AG09309 (cell line): Measurements from ENCODE around the gene PDCL2.
"Not testable (repeated sequence)": the region's sequence is repeated elsewhere in the genome, so short reads cannot be mapped to it uniquely, and the experiment has no call there.

Source experiments
- DNase-seq: peaks from one replicate; pipeline ENCODE4 v3.0.0-alpha.2; 2010; ENCODE audit warnings: low read depth
- H3K4me3 ChIP-seq: 2 replicates; pipeline ENCODE4 v1.5.1; 2011; ENCODE audit warnings: mild to moderate bottlenecking, low read depth, low read length, moderate library complexity; ENCODE audit not compliant: control insufficient read depth
- TF ChIP-seq, protein P1 (sequence below): IDR thresholded peaks from 2 replicates; pipeline ENCODE4 v1.5.1; 2011; ENCODE audit warnings: mild to moderate bottlenecking, low read depth, low read length, inconsistent platforms; ENCODE audit not compliant: insufficient read depth, control insufficient read depth; ENCODE audit errors: missing control alignments

PDCL2 gene

DNA sequence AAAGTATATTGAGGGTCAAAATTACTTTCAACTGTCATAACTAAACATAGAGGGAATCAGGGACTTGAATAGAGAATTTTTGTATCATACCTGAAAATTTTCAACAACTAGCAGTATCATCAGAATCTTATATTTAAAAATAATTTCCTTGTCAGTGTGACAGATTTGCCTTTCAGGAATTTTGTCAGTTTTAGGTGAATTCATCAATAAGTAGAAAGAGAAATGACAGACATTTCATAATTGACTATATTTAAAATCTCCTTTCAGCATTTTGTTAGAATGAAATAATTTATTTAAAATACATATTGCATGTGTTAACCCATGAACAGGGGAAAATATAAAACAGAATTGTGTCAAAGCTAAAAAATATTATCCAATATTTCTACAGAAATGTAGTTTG is 8.6 kb upstream of the PDCL2 start:
- TF ChIP-seq, protein P1, sequence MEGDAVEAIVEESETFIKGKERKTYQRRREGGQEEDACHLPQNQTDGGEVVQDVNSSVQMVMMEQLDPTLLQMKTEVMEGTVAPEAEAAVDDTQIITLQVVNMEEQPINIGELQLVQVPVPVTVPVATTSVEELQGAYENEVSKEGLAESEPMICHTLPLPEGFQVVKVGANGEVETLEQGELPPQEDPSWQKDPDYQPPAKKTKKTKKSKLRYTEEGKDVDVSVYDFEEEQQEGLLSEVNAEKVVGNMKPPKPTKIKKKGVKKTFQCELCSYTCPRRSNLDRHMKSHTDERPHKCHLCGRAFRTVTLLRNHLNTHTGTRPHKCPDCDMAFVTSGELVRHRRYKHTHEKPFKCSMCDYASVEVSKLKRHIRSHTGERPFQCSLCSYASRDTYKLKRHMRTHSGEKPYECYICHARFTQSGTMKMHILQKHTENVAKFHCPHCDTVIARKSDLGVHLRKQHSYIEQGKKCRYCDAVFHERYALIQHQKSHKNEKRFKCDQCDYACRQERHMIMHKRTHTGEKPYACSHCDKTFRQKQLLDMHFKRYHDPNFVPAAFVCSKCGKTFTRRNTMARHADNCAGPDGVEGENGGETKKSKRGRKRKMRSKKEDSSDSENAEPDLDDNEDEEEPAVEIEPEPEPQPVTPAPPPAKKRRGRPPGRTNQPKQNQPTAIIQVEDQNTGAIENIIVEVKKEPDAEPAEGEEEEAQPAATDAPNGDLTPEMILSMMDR = no peak
- H3K4me3 ChIP-seq = no peak overlapping the region
- no peak for DNase-seq

DNA sequence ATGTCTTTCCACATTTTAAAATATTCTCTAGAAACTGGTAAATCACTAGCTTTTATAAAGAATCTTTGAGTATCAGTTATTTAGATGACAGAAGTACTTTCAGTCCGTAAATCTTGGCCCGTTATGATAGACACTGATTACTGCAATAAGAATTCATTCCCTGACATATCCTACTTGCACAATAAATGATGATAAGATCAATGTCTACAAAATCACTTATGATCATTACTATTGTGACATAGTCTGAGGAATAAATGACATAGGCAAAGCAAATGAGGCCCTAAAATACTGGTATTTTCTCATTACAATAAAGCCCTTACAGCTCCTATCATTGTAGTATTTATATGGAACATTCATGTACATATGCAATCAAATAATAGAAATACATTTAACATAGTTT is 6.6 kb upstream of the PDCL2 start:
- TF ChIP-seq, protein P1 = no peak
- no peak for DNase-seq
- H3K4me3 ChIP-seq = no peak overlapping the region

DNA sequence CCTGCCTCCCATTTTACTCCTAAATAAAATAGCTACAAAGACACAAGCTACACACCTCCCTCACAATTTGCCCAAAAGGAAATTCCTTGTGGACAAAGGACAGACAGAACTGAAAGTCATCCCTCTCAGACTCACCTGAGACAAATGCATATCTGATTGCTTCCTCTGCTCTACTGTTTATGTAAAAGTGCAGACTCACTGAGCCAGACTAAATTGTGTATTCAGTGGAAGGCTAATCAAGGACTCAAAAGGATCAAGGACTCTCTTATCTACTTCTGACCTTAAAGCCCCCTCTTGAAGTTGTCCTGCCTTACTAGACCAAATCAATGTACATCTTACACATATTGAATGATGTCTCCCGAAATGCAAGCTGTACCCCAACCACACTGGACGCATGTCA is 3.9 kb downstream of the PDCL2 start:
- TF ChIP-seq, protein P1 = no peak
- H3K4me3 ChIP-seq = no peak overlapping the region
- DNase-seq = no peak

DNA sequence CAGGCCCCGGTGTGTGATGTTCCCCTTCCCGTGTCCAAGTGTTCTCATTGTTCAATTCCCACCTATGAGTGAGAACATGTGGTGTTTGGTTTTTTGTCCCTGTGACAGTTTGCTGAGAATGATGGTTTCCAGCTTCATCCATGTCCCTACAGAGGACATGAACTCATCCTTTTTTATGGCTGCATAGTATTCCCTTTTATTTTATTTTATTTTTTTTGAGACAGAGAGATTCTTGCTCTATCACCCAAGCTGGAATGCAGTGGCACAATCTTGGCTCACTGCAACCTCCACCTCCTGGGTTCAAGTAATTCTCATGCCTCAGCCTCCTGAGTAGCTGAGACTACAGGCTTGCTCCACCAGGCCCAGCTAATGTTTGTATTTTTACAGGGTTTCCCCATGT is 9.3 kb downstream of the PDCL2 start:
- H3K4me3 ChIP-seq = not testable (repeated sequence)

DNA sequence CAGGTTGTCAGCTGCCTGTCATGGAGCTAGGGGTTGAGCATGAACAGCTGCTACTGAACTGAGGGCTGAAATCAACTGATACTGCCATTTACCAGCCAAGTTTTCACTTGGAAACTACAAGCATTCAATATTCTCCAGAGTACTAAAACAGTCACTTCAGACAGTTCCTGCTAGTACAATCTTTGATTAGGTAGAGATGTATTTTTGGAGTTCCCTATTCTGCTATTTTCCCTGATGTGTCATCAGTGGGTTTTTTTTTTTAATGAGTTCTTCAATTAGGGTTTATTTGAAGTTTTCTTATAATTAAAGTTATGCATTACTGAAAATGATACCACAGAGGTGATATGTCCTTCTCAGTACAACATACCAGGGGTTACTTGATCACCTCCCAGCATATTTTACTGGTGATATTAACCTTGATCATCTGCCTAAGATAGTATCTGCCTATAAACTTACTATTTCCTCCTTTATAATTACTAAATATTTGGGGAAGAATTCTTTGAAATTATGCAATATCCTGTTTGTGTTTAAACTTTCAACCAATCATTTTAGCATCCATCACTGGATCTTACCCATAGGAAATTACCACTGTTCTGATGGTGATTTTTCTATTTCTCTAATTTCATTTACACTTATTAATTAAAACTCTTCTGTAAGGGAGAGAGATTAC is 13.6 kb downstream of the PDCL2 start:
- no peak overlapping the region for H3K4me3 ChIP-seq
- no peak for DNase-seq
- TF ChIP-seq, protein P1 = no peak

More for the DNA sequence above, 9.3 kb downstream of the PDCL2 start:
- DNase-seq = not testable (repeated sequence)

DNA sequence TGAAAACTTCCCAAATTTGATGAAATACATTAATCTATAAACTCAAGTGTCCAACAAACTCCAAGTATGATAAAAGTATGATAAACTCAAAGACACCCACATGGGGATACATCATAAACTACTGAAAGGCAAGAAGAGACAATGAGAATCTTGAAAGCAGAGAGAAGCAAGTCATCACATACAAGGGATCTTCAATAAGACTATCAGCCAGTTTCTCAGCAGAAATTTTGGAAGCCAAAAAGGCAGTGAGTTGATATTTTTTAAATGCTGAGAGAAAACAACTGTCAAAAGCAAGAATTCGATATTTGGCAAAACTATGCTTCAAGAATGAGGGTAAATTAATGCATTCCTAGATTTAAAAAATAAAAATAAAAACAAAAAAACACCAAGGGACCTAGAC is 16.5 kb downstream of the PDCL2 start:
- TF ChIP-seq, protein P1 = no peak
- no peak overlapping the region for H3K4me3 ChIP-seq
- DNase-seq = no peak

DNA sequence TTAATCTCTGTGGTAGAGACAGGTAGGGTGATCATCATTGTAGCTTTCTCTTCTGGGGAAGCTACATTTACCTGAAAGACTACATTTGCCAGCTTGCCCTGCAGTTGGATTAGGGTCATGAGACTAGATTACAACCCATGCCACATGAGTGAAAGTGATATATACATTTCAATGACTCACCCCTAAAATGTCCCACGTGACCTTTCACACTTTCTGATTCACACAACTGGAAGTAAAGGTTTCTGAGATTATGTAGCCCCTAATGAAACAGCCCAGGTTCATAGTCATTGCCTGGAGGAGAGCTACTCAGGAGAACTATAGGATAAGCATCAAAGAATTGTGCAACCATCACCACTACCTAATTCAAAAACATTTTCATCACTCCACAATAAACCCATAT is 17.8 kb downstream of the PDCL2 start:
- H3K4me3 ChIP-seq = no peak overlapping the region
- no peak for DNase-seq
- TF ChIP-seq, protein P1 = no peak
